GF-D8 (cell line): Measurements from ENCODE around the gene LHPP.
A peak's percentile ranks its signal among the peaks of the same experiment; 100 is the strongest.

ENCODE experiments used
- DNase-seq: peaks from one replicate; lab custom pipeline; 2025; lab: John Stamatoyannopoulos, UW

Gene LHPP

GRCh38 chr10:124595143-124595883 lies 133.7 kb downstream of the LHPP start:
- DNase-seq, result peak; percentile 45

GRCh38 chr10:124596116-124596785 lies 134.6 kb downstream of the LHPP start:
- DNase-seq, result no peak

GRCh38 chr10:124596962-124597845 lies 135.6 kb downstream of the LHPP start:
- no peak for DNase-seq

- no peak for DNase-seq
These were observed 136.2 kb downstream of the LHPP start for GRCh38 chr10:124597846-124598165.

- no peak for DNase-seq
These were observed 136.6 kb downstream of the LHPP start for GRCh38 chr10:124598196-124598595.

GRCh38 chr10:124598773-124599587 lies 137.4 kb downstream of the LHPP start:
- DNase-seq, result no peak

GRCh38 chr10:124599588-124600050 lies 138.0 kb downstream of the LHPP start:
- DNase-seq, result no peak

GRCh38 chr10:124600051-124600880 lies 138.6 kb downstream of the LHPP start:
- DNase-seq, result no peak

- no peak for DNase-seq
These were observed 139.4 kb downstream of the LHPP start for GRCh38 chr10:124601016-124601415.

GRCh38 chr10:124601431-124602120 lies 140.0 kb downstream of the LHPP start:
- no peak for DNase-seq

GRCh38 chr10:124602121-124602561 lies 140.5 kb downstream of the LHPP start:
- no peak for DNase-seq

GRCh38 chr10:124602646-124603365 lies 141.2 kb downstream of the LHPP start:
- no peak for DNase-seq

GRCh38 chr10:124603376-124604213 lies 142.0 kb downstream of the LHPP start:
- no peak for DNase-seq

GRCh38 chr10:124604214-124605000 lies 142.8 kb downstream of the LHPP start:
- no peak for DNase-seq

GRCh38 chr10:124605001-124605370 lies 143.4 kb downstream of the LHPP start:
- DNase-seq, result no peak

GRCh38 chr10:124605481-124605855 lies 143.8 kb downstream of the LHPP start:
- no peak for DNase-seq

- DNase-seq, result no peak
These were observed 144.5 kb downstream of the LHPP start for GRCh38 chr10:124605856-124606812.
